NCI-H2196 treated with DMSO at 0.1 percent for 48 hours (cell line): ENCODE data around the gene GRIK5.
"Not testable (repeated sequence)": the region's sequence is repeated elsewhere in the genome, so short reads cannot be mapped to it uniquely, and the experiment has no call there.

ENCODE experiments used
- DNase-seq: peaks from one replicate; lab custom pipeline; 2025; ENCODE audit not compliant: unreplicated experiment; lab: John Stamatoyannopoulos, UW

GRIK5 gene

DNA sequence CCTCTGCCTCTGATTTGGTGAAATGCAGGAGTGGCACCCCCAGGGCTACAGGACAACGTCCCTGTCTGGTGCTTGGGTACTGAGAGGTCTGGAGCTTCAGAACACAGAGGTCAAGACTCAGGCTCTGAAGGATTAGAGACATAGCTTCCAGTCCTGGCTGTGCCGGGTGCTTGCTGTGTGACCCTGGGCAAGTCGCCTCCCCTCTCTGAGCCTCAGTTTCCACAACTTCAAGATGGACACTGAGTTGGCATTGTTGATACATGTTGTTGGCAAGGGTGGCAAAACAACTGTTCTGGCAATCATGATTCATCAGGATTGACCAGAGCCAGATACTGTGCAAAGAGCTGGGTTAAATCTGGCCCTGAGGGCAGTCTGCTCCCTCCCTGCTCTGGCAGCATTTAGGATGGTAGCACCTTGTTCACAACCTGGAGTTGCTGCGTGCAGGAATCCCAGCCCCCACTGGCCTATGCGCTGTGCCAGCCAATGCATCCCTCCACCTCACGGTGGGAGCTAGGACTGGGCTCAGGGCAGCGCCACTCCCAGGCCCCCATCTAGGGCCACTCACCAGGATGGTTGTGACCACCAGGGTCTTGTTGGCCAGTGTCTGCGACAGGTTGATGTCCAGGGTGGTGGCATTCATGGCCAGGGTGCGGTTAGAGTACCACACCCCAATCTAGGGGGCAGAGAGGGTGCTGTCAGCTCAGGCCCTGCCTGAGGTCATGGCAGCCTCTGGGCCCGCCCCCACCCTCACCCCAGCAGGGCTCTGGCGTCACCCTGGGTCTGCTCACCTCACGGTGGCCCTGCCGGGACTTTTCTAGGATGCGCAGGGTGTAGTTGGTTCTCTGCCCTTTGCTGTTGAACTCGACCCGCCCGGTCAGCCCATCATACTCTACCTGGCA lies 16.7 kb downstream of the GRIK5 start:
- DNase-seq = no peak

DNA sequence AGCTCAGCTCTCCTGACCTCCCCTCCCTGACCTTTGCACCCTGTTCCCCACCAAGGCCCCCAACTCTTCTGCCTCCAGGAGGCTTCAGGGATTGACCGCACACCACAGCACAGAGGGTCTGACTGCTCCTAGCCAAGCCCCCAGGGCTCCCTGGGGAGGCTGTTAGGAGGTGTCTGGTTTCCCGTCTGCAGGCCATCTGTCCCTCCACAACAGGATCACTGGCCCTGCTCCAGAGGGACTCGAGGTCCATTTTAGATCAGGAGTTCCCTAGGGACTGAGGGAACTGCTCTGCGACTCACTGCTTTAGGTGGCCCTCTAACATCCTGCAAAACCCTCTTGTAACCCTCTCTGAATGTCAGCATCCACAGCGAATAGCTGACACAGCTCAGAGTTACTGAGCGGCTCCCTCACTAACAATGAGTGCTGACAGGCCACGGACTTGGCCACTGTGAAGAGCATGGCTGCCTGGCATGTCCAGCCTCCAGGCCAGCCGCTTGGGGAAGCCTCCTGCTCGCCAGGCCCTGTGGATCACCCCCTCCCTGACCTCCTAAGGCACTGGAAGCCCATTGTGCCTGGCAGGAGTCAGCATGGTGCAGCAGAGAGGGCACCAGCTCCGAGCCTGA lies 17.7 kb downstream of the GRIK5 start:
- DNase-seq = no peak

DNA sequence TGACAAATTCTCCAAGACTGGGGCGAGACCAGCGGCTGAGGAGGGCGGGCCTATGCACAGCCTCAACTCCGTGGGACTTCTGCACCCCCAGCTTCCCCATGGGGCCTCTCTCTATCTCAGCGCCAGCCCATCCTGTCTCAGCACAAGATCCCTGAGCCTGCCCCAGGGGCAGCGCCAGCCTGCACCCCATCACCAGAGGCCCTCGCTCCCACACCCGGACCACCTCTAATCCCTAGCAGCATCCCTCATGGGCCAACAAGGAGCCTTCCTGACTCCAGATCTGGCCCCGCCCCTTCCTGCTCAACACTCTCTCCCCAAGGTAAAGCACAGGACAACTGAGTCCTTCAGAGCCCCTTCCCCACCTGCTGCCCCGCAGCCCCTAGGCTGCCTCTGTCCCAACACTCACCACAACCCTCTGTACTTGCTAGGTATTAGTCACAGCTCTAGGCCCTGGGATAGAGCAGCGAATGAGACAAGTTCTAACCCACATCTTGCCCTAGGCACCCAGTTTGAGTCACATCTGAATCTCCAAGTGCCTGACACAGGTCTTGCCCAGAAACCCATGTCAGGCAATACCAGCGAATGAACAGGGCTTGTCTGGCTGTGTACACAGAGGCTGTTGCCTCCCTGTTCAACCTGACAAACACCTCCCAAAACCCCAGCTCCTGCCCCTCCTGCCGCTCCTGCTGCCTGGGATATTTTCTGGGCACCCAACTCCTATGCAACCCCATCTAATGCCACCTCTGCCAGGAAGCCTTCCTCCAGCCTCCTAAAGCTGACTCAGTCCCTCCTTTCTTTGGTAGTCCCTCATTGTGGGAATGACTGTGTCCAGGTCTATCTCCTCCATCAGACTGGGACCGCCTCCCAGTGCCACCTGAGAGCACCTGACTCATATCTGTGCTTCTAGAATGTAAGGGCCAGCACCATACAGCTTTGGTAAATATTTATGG lies 18.6 kb downstream of the GRIK5 start:
- no peak for DNase-seq

DNA sequence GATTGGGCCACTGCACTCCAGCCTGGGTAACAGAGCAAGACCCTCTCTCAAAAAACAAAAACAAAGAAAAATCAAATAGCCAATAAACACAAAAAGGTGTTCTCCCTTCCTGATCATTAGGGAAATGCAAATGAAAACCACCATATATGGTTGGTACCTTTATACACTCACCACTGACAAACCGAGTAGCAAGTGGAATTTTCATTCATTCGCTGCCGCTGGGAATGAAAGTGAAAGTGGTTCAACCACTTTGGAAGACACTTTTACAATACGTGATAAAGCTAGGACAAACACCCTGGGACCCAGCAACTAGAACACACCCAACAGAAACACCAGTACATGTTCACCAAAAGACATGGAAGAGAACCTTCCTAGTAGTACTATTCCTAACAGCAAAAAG lies 21.0 kb downstream of the GRIK5 start:
- DNase-seq = no peak

DNA sequence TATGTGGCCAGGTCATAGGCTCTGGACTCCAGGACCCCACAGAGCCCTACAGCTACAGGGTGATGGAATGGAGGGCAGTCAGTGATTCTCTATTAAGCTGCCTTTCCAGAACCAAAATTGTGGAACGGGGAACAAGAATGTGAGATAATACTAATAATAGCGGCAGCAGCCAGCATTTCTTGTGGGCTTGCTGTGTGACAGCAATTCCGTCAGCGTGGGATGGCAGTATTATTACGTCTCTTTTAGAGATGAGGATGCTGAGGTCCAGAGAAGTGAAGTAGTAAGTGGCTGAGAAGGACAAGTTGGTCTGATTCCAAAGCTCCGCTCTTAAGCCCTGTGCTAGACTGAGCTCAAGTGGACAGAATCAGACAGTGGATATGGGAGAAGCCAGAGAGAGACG lies 24.4 kb downstream of the GRIK5 start:
- DNase-seq = no peak

DNA sequence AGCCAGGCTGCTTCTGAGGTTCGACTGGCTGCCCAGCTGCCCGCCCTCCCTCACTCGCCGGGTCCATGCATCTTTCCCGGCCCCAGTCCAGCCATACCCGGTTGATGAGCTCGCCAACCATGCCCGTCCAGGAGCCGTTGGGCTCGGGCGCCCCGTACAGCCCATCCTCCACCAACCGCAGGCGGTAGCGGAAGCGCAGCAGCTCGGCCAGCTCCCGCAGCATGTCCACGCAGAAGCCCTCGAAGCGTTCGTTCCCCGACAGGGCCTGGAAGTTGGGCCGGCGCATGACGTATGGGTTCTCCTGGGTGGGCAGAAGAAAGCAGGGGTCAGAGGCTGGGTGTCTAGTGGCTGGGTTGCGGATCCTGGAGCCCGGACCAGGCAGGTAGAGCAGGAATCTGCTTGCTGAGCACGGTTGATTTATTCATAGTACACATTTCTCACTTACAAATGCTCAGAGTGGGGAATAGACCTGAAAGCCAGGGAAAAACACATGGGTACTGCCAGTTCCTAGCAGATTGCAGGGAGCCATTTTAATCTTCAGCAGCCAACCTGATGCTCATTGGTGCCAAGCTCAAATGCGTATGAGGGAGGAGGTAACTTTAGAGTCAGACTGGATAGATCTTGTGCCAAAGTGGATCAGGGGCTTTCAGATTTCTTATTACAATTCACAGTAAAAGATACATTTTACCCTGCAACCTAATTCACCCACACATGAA lies 27.4 kb downstream of the GRIK5 start:
- no peak for DNase-seq

DNA sequence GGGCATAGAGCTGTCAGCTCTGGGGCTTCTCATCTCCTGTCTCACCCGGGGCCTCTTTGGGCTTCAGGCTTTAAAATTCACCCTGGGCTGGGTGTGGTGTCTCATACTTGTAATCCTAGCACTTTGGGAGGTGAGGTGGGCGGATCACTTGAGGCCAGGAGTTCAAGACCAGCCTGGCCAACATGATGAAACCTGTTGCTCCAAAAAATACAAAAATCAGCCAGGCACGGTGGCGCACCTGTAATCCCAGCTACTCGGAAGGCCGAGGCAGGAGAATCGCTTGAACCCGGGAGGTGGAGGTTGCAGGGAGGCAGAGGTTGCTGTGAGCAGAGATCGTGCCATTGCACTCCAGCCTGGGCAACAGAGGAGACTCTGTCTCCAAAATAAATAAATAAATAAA lies 29.5 kb downstream of the GRIK5 start:
- not testable (repeated sequence) for DNase-seq

DNA sequence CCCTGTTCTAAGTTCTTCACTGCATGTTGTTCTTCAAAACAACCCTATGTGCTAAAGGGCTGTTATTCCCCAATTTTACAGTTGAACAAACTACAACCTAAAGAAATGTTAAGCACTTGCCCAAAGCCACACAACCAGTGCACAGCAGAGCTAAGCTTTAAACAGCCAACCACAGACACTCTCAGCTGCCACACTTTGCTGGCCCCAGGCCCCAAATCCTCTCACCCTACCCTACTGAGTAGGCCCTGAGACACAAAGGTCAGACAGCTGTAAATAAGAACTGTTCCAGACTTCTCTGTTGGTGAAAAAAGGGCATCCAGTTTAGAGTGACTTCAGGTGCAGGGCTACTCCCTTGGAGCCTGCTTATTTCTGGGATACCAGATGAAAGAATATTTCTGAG lies 30.0 kb downstream of the GRIK5 start:
- DNase-seq = no peak

DNA sequence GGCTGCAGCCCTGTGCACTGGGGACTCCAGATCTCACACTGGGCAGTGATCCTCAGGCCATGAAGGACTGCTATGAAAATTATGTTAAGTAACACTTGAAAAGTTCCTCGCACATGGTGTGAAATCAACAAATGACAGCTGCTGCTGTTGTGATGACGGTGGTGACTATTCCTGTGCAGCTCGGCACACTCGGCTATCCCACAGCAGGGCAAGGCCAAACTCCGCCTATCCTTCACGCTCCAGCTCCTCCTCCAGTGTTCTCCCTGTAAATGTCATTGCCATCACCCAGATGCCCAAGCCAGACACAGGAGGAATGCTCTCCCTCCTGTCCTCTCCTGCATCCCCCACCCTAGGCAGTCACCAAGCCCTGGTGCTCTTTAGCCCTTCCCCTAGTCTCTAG lies 31.3 kb downstream of the GRIK5 start:
- DNase-seq = no peak

DNA sequence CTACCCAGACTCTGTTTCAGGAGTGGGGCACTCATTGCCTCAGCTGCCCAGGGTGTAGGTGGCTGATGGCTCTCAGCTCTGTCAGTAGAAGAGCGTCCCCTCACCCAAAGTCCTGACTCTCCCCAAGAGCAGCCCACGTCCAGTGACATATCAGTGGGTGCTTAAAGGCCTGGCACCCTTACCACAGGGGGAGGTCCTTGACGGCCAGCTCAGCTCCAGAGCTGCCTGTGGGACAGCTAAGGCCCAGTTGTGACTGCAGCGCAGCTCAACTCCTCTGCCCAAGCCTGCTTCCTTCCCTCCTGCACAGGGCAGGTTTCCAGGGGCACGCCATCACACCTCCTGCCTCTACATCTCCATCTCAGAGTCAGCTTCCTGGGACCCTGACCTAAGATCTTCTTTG lies 32.4 kb downstream of the GRIK5 start:
- DNase-seq = no peak

DNA sequence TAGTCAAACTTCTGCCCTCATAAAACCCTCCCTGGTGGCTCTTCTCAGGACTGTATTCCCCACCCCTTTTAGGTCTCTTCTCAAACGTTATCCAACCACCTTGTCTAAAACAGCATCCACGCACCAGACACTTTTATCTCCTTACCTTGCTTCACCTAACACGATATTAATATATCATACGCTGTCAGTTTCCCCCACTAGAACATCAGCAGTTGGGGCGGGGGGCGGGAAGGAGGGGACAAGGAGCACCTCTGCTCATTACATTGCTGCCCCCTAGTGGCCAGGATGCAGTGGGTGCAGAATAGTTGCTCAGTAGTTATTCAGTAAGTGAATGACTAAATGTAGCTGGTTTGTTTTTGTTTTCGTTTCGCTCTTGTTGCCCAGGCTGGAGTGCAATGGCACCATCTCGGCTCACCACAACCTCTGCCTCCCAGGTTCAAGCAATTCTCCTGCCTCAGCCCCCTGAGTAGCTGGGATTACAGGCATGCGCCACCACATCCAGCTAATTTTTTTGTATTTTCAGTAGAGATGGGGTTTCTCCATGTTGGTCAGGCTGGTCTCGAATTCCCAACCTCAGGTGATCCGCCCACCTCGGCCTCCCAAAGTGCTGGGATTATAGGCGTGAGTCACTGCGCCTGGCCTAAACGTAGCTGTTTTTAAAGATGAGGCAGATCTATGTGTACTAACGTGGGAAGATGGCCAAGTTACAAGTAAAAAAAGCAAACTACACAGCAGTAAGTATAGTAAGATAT lies 35.2 kb downstream of the GRIK5 start:
- DNase-seq = peak; percentile 35

DNA sequence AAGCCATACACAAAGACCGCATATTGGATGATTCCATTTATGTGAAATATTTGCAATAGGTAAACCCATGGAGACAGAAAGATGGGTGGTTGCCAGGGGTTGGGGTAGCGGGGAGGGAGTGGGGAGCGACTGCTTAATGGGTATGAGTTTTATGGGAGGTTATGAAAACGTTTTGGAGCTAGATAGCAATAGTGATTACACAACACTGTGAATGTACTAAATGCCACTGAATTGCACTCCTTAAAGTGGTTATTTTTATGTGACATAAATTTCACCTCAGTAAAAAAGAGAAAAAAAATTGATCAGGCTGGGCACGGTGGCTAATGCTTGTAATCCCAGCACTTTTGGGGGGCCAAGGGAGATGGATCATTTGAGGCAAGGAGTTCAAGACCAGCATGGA lies 36.6 kb downstream of the GRIK5 start:
- DNase-seq = no peak

DNA sequence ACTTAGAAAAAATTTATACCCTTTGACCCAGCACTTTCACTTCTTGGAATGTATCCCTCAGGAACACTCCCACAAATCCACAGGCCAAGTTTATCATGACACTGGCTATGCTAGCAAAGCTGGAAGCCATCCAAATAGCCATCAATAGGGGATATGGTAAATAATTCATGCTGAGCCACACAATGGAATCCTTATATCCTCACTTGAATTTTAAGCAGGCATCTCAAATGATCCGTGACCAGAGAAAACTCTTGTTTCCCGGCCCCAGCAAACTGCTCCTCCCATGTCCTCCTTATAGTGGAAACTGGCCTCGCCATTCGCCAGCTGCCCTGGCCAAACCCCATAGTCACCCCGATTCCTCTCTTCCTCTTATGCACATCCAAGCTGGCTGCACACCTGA lies 37.6 kb downstream of the GRIK5 start:
- peak; percentile 58 for DNase-seq

DNA sequence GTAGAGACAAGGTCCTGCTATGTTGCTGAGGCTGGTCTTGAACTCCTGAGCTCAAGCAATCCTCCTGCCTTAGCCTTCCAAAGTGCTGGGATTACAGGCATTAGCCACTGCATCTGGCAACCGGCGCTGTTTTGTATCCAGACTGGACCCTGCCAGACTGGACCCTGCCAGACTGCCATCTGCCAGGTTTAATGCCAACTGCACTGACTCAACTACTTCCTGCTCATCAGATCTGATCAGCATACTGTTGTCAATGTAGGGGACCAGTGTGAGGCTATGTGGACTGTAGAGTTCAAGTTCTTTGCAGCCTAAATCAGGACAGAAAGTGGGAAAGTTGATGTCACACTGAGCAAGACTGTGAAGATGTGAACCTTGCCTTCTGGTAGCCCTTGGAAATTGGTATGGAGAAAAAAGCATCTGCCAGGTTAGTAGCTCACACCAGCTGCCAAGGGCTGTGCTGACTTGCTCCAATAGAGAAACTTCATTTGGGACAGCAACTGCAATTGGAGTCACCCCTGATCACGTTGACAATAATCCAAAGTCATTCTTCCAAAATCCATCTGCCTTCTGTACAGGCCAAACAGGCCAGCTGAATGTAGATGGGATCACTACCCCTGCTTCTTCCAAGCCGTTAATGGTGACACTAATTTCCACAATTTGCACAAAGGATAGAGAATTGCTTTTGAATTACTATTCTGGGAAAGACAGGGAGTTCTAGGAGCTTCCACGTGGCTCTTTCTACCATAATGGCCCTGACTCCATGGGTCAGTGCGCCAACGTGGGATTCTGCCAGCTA lies 39.2 kb downstream of the GRIK5 start:
- no peak for DNase-seq

DNA sequence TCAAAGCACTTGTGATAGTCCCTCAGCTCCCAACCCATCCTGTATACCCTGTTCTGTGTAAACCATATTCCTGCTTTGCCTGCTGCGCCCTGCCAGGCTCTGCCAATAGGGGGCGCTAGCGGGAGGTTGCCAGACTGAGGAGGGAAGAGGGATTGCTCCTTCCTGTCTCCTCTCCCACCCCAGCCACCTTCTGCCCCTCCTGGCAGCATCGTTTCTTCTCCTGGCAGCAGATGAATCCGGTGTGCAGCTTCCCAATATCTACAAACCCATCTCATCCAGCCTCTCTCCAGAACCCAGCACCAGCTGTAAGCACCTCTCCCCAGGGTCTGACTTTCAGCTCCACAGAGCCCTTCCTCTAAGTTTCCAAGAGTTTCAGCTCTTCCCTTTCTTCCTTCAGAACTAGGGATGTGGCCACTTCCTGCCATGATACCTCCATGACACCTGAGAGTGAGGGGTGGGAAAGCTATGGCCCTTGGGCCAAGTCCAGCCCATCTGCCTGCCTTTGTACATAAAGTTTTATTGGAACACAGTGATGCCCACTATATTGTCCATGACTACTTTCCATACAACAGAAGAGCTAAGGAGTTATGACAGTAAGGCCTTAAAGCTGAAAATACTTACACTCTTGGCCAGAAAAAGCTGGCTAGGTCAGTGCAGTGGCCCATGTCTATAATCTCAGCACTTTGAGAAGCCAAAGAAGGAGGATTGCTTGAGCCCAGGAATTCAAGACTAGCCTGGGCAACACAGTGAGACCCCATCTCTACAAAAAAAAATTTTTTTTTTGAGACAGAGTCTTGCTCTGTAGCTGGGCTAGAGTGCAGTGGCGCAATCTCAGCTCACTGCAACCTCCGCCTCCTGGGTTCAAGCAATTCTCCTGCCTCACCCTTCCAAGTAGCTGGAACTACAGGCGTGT lies 41.4 kb downstream of the GRIK5 start:
- DNase-seq = no peak

DNA sequence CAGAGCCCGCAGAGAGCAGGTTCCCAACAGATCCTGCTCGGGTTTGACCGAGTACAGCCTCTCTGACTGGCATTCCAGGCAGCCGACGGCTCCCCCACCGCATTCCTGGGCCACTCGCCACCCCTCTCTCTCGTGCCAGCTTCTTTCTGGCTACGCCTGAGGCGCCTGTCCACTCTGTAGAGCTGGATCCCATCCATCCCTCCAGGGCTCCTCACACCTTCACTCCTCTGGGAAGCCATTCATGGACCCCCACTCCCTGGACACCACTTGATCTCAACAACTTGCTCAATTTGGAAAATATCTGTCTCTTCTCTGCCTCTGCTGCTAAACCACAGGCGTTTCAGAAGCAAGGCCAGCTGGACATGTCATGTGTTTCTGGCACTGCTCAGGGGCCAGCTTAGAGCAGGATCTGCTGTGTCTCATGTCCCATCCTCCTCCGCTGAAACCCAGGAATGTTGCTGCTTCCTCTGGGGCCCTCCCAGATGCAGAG lies 45.3 kb downstream of the GRIK5 start:
- no peak for DNase-seq

DNA sequence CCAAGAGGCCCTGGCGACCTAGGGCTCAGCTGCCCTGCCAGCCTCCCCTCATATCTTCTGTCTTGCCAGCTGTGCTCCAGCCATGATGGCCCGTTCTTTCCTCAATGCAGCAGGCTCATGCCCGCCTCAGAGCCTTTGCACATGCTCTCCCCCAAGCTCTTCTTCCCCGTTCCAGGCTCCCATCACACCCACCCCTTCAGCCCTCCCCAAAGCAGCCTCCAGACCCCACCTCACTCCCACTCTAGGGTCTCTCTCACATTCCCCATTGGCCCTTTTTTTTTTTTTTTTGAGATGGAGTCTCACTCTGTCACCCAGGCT lies 46.1 kb downstream of the GRIK5 start:
- DNase-seq = no peak
